DMS53 (cell line): Measurements from ENCODE around the gene SDE2.
"Not testable (repeated sequence)": the region's sequence is repeated elsewhere in the genome, so short reads cannot be mapped to it uniquely, and the experiment has no call there.

Source experiments
- DNase-seq: peaks from one replicate; lab custom pipeline; 2025; lab: John Stamatoyannopoulos, UW

The SDE2 gene

DNA sequence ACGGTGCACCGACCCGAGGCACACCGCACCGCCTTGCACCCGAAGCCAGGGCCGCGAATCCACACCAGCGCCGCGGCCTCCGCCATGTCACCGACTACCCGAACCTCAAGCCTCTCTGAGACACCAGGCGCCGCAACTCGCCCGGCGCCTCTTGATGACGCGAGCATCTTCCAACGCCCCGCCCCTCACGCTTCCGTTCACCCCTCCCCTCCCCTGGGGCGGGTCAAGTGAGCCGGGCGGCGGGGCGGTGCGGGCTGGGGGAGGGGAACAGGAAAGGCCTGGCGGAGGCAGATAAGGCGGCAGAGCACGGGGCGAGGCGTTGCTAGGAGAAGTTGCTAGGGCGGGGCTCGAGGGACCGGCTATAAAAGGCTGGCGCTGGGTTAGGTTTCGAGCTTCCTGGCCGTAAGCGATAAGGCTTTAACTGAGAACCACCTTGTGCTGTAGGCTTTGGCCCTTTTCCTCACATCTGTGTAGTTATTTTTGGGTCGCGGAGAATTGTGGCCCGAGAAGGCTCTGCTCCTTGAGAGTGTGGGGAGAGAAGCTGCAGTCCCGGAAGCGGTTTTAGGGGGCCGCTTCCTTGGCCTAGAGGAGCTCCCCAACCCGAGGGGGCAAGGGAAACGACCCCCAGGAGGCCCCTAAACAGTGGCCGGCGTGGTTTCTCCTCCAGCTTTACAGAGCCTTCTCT, at the start of gene SDE2:
SDE2 (minus strand) TSS at position 117 of the 685 bp plus-strand sequence; CDS start at position 86, 31 bp downstream.
- peak; percentile 100 for DNase-seq

- no peak for DNase-seq
Observed at GRCh38 chr1:226048886-226049285, 49.7 kb upstream of the SDE2 start.

- no peak for DNase-seq
Observed at GRCh38 chr1:226047495-226047894, 48.4 kb upstream of the SDE2 start.

- DNase-seq, result no peak
Observed at GRCh38 chr1:226046240-226046639, 47.1 kb upstream of the SDE2 start.

GRCh38 chr1:226044514-226045101, 45.5 kb upstream of the SDE2 start:
- no peak for DNase-seq

DNA sequence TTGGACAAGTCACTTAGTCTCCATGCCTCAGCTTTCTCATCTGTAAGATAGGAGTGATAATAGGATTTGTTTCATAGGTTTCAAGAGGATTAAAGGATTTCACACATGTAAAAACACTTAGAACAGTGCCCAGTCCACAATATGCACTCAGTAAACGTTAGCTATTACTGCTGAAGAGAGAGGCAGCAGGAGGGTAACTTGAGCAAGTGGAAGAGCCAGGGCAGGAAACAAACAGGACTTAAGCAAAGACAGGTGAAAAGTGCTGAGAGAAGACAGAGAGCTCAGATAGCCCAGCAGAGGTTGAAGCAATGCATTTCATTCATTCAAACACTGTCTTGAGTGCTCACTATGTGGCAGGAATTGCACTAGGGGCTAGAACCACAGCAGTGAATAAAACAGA, 42.3 kb upstream of the SDE2 start:
- peak; percentile 36 for DNase-seq

GRCh38 chr1:226038661-226039060, 39.5 kb upstream of the SDE2 start:
- DNase-seq, result no peak

GRCh38 chr1:226035915-226036314, 36.8 kb upstream of the SDE2 start:
- no peak for DNase-seq

- no peak for DNase-seq
Observed at GRCh38 chr1:226034482-226034881, 35.3 kb upstream of the SDE2 start.

- no peak for DNase-seq
Observed at GRCh38 chr1:226033991-226034390, 34.8 kb upstream of the SDE2 start.

DNA sequence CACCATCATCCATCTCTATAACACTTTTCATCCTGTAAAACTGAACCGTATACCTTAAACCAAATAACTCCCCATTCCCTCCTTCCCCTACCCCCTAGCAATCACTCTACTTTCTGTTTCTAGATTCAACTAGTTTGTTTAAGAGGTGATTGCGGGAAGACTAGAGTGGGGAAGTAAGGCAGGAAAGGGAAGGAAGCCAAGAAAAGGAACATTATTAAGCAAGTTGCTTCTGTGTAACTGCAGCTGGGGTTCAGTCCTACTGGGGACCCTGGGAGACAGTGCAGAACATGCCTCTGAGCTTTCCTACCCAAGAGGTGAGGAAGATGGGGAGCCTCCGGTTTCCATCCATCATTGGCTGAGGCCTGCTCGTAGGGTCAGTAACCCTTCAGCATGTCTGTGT, 34.4 kb upstream of the SDE2 start:
- no peak for DNase-seq

- no peak for DNase-seq
Observed at GRCh38 chr1:226029568-226030225, 30.6 kb upstream of the SDE2 start.

DNA sequence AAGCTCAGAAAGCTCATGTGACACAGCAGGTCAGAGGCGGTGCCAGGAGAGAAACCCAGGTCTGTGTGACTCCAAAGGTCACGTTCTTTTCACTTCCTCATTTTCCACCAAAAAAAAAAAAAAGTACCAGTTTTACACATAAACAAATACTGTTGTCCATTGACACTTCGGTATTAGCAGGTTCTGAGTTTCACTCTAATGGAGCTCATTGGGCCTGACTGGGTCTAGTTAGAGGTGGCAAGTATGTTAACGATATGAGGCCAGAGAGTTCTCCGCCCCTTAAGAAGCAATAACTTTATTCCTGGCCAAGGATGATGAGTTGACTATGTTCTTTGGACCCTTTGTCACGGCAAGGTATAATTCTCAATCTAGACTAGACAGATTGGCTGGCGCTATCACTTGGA, 30.0 kb upstream of the SDE2 start:
- peak; percentile 64 for DNase-seq

DNA sequence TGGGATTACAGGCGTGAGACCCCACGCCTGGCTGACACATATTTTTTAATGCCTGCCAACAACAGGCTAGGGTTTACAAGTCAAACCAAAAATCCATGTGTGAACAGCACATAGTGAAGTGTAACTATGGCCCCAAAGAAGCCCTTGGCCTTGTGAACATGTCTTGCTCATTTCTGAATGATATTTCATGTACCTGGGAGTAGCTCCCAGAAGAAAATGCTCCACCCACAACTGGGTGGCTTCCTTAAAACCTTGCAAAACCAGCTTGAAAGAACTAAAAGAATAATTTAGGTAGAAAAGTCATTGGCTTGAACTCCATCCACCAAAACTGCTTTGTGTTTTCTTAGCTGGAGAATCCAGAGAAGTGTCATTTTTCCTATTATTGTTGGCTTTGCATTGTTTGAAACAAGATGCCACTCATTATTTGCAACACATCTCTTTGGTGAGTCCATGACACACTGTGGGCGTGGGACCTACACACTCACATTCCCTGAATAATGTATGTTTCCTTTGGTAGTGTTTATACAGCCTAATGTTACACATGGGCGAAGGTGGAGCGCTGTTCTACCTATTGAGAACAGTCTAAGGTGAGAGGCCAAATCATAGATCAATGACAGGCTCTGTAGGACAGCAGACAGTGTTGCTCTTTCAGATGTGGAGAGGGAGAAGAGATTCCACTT, 28.5 kb upstream of the SDE2 start:
- DNase-seq, result no peak

GRCh38 chr1:226026833-226027232, 27.7 kb upstream of the SDE2 start:
- DNase-seq, result no peak

GRCh38 chr1:226023735-226024134, 24.6 kb upstream of the SDE2 start:
- no peak for DNase-seq

DNA sequence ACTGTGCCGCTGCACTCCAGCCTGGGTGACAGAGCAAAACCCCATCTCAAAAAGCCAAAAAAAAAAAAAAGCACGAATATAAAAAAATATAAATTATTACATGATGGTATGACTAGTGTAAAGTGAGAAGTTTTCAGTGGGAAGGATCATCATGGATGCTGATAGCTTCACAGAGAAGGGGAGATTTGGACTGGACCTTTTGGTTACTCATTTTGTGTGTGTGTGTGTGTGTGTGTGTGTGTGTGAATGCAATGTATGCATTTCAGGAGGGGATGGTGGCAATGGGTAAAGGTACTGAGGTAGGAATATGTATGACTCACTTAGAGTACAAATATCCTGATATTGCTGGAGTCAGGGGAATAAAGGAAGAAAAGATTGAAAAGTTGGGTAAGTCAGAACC, 22.7 kb upstream of the SDE2 start:
- DNase-seq, result no peak

GRCh38 chr1:226021401-226021800, 22.3 kb upstream of the SDE2 start:
- no peak for DNase-seq

DNA sequence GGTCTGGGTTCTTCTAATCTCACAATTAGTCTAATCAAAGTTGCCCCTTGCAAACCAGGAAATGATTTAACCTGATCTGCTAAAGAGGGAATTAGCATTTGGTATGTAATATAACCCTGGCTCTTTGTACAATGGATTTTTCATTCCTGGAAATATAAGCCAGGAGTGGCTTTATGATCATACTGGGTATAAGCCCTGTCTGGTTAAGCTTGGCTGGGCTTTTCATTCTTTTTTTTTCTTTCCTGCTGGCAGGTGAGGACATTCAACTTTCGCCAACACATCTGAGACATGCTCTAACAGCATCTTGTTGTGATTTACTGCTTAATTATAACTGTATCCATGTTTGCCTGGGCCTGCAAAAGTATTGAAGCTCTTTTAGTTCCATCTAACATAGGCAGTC, 20.4 kb upstream of the SDE2 start:
- DNase-seq, result no peak

- no peak for DNase-seq
Observed at GRCh38 chr1:226017070-226017469, 17.9 kb upstream of the SDE2 start.

GRCh38 chr1:226009650-226010044, 10.5 kb upstream of the SDE2 start:
- DNase-seq, result no peak

- DNase-seq, result not testable (repeated sequence)
Observed at GRCh38 chr1:226007126-226007892, 8.2 kb upstream of the SDE2 start.
